Upper lobe of left lung (tissue), 4 donors: ENCODE data around the gene OTUD3.

Experiments
- CTCF ChIP-seq, 6 experiments: fragments of 450-650 bp in 4 of 6; fragments of 200-600 bp in 2 of 6; sonication (generic) in 2 of 6; IDR thresholded peaks; one replicate each; pipeline ENCODE4 v1.5.1; 2016 to 2019; ENCODE audit warnings: antibody characterized with exemption in 6 of 6
- EP300 ChIP-seq, 4 donors: sonication (generic); formaldehyde crosslinking; IDR thresholded peaks; one replicate each; pipeline ENCODE4 v1.5.1; 2017; ENCODE audit warnings: antibody characterized with exemption in 4 of 4, control low read depth in 2 of 4
- POLR2A ChIP-seq, 4 donors: fragments of 450-650 bp; IDR thresholded peaks; one replicate each; pipeline ENCODE4 v1.5.1; 2016 to 2017; ENCODE audit warnings: antibody characterized with exemption in 4 of 4, mild to moderate bottlenecking in 2 of 4
- POLR2AphosphoS5 ChIP-seq, 2 donors: sonication (generic); formaldehyde crosslinking; IDR thresholded peaks; one replicate each; pipeline ENCODE4 v1.5.1; 2017; ENCODE audit warnings: antibody characterized with exemption in 2 of 2

- TF ChIP-seq CTCF (IDR thresholded peaks at IDR 0.05): no peak
- no peak for TF ChIP-seq POLR2A (IDR thresholded peaks at IDR 0.05)
- no peak for TF ChIP-seq POLR2AphosphoS5 (IDR thresholded peaks at IDR 0.05)
- no peak for TF ChIP-seq EP300 (IDR thresholded peaks at IDR 0.05)
Observed at GRCh38 chr1:19920132-19920710, 38.0 kb downstream of the OTUD3 start.
